ENCODE data around the gene STK25. TPM values are rescaled to one million over a fixed set of nuclear protein-coding genes. Genes with fewer than 3 reads are reported as not detected.

Gene STK25
- total and polyA plus RNA-seq, 2 experiments from 2014 or later = 183 to 192 TPM

GRCh38 chr2:241545523-241546473 lies 37.4 kb upstream of the STK25 start:
- Histone ChIP-seq H3K9me2 (replicated peaks; ENCODE audit: insufficient read depth) (no peaks in the 10 kb centered on the region), H3K27ac (no peak overlapping the region), H3K4me3 (no peak overlapping the region), H4K20me1 (ENCODE audit: insufficient read depth, poor library complexity, severe bottlenecking) (no peaks in the 10 kb centered on the region), H3K27me3 (peaks cover 14% of the 10 kb centered on the region), H2AFZ (no peak overlapping the region), H3K4me2 (no peak overlapping the region), H3K36me3 (replicated peaks; ENCODE audit: insufficient read depth, low read depth) (no peaks in the 10 kb centered on the region), H3K79me2 (no peaks in the 10 kb centered on the region), H3K9me3 (ENCODE audit: low read depth) (no peaks in the 10 kb centered on the region), H3K4me1 (ENCODE audit: insufficient read depth) (peaks cover 24% of the 10 kb centered on the region)
- no peak for DNase-seq (ENCODE audit: low spot score)
- TF ChIP-seq EZH2phosphoT487 (IDR thresholded peaks at IDR 0.05; ENCODE audit: low read depth, severe bottlenecking, unreplicated experiment) (no peak), EZH2 (IDR thresholded peaks at IDR 0.05; ENCODE audit: borderline replicate concordance) (no peak)
- TF ChIP-seq, protein P1, sequence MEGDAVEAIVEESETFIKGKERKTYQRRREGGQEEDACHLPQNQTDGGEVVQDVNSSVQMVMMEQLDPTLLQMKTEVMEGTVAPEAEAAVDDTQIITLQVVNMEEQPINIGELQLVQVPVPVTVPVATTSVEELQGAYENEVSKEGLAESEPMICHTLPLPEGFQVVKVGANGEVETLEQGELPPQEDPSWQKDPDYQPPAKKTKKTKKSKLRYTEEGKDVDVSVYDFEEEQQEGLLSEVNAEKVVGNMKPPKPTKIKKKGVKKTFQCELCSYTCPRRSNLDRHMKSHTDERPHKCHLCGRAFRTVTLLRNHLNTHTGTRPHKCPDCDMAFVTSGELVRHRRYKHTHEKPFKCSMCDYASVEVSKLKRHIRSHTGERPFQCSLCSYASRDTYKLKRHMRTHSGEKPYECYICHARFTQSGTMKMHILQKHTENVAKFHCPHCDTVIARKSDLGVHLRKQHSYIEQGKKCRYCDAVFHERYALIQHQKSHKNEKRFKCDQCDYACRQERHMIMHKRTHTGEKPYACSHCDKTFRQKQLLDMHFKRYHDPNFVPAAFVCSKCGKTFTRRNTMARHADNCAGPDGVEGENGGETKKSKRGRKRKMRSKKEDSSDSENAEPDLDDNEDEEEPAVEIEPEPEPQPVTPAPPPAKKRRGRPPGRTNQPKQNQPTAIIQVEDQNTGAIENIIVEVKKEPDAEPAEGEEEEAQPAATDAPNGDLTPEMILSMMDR (IDR thresholded peaks at IDR 0.05; ENCODE audit: poor library complexity) = no peak
- WGBS (ENCODE audit: low lambda C conversion rate, missing lambda C conversion rate) = 83% methylated on average over 12 of the region's 12 CpGs

GRCh38 chr2:241545106-241545505 lies 36.7 kb upstream of the STK25 start:
- no peak overlapping the region for H3K4me2 ChIP-seq
- no peaks in the 10 kb centered on the region for H3K9me3 ChIP-seq (ENCODE audit: low read depth)
- H3K79me2 ChIP-seq = no peaks in the 10 kb centered on the region
- H3K36me3 ChIP-seq (replicated peaks; ENCODE audit: insufficient read depth, low read depth) = no peaks in the 10 kb centered on the region
- no peak for DNase-seq (ENCODE audit: low spot score)
- no peak overlapping the region for H2AFZ ChIP-seq
- H3K9me2 ChIP-seq (replicated peaks; ENCODE audit: insufficient read depth) = no peaks in the 10 kb centered on the region
- TF ChIP-seq, protein P1 (IDR thresholded peaks at IDR 0.05; ENCODE audit: poor library complexity) = no peak
- TF ChIP-seq EZH2 (IDR thresholded peaks at IDR 0.05; ENCODE audit: borderline replicate concordance) (no peak), EZH2phosphoT487 (IDR thresholded peaks at IDR 0.05; ENCODE audit: low read depth, severe bottlenecking, unreplicated experiment) (no peak)
- 60% methylated on average over 10 of the region's 10 CpGs for WGBS (ENCODE audit: low lambda C conversion rate, missing lambda C conversion rate)
- peaks cover 27% of the 10 kb centered on the region for H3K4me1 ChIP-seq (ENCODE audit: insufficient read depth)
- no peak overlapping the region for H3K27ac ChIP-seq
- no peaks in the 10 kb centered on the region for H4K20me1 ChIP-seq (ENCODE audit: insufficient read depth, poor library complexity, severe bottlenecking)
- no peak overlapping the region for H3K4me3 ChIP-seq
- H3K27me3 ChIP-seq = peaks cover 14% of the 10 kb centered on the region

GRCh38 chr2:241542278-241542605 lies 33.9 kb upstream of the STK25 start:
- Histone ChIP-seq H3K27ac (no peak overlapping the region), H3K79me2 (no peaks in the 10 kb centered on the region), H4K20me1 (ENCODE audit: insufficient read depth, poor library complexity, severe bottlenecking) (no peaks in the 10 kb centered on the region), H3K27me3 (peaks cover 14% of the 10 kb centered on the region), H3K4me1 (ENCODE audit: insufficient read depth) (peaks cover 22% of the 10 kb centered on the region), H3K36me3 (replicated peaks; ENCODE audit: insufficient read depth, low read depth) (no peaks in the 10 kb centered on the region), H3K4me3 (no peak overlapping the region), H2AFZ (no peak overlapping the region), H3K4me2 (no peak overlapping the region), H3K9me3 (ENCODE audit: low read depth) (no peaks in the 10 kb centered on the region), H3K9me2 (replicated peaks; ENCODE audit: insufficient read depth) (no peaks in the 10 kb centered on the region)
- no peak for DNase-seq (ENCODE audit: low spot score)
- TF ChIP-seq EZH2phosphoT487 (IDR thresholded peaks at IDR 0.05; ENCODE audit: low read depth, severe bottlenecking, unreplicated experiment) (no peak), EZH2 (IDR thresholded peaks at IDR 0.05; ENCODE audit: borderline replicate concordance) (no peak)
- TF ChIP-seq, protein P1 (IDR thresholded peaks at IDR 0.05; ENCODE audit: poor library complexity) = no peak
- 90% methylated on average over 15 of the region's 15 CpGs for WGBS (ENCODE audit: low lambda C conversion rate, missing lambda C conversion rate)
